Forelimb muscle (tissue), 1 donor: ENCODE data around the gene COG3. TPM values are rescaled to one million over a fixed set of nuclear protein-coding genes. Genes with fewer than 3 reads are reported as not detected.
"Not testable (repeated sequence)": the region's sequence is repeated elsewhere in the genome, so short reads cannot be mapped to it uniquely, and the experiment has no call there.

Source experiments
- DNase-seq: peaks from one replicate; pipeline ENCODE4 v3.0.0-alpha.2; 2013; ENCODE audit warnings: low read depth
- polyA plus RNA-seq: library from polyadenylated mRNA; unstranded; fragments of 120-200 nt; gene quantifications from one replicate; pipeline ENCODE4 v1.2.1, GENCODE V29; 2013; ENCODE audit not compliant: insufficient read length

The COG3 gene, protein sequence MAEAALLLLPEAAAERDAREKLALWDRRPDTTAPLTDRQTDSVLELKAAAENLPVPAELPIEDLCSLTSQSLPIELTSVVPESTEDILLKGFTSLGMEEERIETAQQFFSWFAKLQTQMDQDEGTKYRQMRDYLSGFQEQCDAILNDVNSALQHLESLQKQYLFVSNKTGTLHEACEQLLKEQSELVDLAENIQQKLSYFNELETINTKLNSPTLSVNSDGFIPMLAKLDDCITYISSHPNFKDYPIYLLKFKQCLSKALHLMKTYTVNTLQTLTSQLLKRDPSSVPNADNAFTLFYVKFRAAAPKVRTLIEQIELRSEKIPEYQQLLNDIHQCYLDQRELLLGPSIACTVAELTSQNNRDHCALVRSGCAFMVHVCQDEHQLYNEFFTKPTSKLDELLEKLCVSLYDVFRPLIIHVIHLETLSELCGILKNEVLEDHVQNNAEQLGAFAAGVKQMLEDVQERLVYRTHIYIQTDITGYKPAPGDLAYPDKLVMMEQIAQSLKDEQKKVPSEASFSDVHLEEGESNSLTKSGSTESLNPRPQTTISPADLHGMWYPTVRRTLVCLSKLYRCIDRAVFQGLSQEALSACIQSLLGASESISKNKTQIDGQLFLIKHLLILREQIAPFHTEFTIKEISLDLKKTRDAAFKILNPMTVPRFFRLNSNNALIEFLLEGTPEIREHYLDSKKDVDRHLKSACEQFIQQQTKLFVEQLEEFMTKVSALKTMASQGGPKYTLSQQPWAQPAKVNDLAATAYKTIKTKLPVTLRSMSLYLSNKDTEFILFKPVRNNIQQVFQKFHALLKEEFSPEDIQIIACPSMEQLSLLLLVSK
- 19.8 TPM for polyA plus RNA-seq

DNA sequence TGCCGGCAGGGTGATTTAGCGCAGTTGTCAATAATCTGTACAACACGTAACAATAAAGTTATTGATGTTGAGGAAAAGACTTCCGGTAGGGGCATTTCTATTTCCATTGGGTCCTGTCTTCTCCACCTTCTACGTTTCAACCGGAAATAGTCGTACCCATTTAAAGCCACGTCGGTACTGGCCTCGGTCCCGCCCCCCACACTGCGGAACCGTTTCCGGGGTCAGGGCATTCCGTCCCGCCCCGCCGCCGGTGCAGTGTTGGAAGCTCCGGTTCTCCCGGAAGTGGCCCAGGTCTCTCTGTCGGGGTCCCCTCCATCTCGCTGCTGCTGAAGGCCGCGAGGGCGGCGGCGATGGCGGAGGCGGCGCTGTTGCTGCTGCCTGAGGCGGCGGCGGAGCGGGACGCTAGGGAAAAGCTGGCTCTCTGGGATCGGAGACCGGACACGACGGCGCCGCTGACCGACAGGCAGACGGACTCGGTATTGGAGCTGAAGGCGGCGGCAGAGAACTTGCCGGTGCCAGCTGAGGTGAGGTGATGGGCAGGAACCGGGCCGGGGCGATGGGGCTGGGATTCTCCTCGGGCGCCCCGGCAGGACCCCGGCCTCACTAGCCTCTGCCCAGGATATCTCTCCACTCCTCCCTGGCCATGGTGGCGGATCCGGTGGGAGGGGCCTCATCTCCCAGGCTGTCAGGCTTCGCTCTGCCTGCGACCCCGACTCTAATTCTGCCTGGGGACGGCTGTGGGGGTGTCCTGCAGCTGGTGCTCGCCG lies at the start of gene COG3:
TSS of gene COG3 (plus strand) at position 253 of the 767 bp plus-strand sequence. CDS start at position 351, 98 bp downstream.
- DNase-seq: peak; percentile 94

DNA sequence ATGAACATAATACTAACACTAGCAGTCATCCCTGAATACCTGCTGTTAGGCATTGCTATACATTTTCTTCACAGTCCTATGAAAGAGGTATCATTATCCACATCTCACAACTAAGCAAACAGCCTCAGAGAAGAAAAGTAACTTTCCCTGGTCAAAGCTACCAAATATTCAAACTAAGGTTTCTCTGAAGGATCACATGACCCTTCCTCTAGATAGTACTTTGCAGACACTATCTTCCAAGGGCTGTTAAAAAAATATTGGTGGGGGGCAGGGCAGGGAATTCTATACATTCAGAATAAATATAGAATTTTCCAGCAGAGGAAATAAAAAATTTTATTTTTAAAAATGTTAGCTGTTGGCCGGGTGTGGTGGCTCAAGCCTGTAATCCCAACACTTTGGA lies 49.6 kb upstream of the COG3 start:
- no peak for DNase-seq

DNA sequence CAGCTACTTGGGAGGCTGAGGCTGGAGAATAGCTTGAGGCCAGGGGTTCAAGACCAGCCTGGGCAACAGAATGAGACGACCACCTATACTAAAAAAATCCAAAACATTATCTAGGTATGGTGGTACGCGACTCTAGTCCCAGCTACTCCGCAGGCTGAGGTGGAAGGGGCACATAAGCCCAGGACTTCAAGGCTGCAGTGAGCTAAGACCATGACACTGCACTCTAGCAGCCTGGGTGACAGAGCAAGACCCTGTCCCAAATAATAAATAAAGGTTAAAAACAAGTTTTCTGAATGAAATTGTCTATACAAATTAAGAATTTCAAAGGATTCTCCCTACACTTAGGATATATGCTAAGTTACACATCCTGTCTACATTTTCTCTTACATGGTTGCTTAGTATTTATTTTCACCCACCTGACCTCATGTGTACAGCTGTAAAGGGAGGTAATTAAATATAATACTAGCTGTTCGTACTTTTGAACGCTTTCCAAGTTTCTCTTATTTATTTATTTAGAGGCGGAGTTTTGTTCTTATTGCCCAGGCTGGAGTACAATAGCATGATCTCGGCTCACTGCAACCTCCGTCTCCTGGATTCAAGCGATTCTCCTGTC lies 48.1 kb upstream of the COG3 start:
- DNase-seq: no peak

DNA sequence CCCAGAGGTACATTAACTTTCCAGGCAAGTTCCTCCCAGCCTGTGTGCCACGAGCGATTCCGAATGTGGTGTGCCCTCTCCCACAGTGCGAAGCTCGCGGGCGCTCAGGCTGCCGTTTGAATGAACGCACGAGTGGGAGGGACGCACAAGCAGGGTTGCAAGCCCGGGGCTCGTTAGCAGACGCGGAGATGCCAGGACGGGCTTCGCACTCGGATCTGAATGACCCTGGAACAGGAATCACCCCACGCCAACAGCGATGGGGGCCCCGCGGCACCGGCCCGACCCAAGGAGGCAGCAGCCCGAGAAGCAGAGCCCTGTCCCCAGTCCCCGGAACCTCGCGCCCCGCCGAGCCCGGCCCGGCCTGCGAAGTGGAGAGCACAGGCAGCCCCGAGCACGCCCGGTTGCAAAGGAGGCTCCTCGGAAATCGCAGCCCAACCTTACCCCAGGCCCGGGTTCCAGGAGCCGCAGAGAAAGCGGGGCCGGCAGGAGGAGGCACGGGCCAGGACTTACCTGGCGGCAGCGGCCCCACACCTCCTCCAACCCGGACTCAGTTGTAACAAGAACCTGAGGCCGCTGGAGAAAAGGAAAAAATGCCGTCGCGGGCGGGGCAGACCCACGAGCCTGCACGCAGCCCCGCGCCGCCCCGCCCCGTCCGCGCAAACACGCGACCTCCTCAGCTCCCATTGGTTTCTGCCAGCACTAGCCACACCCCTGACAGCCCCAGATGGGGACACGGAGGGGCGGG lies 46.8 kb upstream of the COG3 start, which contains the start of gene SLC25A30:
TSS of gene SLC25A30 (minus strand) at position 584 of the 745 bp plus-strand sequence. CDS start 6,948 bp downstream, outside the sequence.
- DNase-seq: no peak

DNA sequence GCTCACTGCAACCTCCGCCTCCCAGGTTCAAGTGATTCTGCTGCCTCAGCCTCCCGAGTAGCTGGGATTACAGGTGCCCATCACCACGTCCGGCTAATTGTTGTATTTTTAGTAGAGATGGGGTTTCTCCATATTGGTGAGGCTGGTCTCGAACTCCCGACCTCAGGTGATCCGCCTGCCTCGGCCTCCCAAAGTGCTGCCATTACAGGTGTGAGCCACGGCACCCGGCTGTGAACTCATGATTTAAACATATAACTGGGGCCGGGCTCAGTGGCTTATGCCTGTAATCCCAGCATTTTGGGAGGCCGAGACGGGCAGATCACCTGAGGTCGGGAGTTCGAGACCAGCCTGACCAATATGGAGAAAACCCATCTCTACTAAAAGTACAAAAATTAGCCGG lies 45.4 kb upstream of the COG3 start:
- not testable (repeated sequence) for DNase-seq

DNA sequence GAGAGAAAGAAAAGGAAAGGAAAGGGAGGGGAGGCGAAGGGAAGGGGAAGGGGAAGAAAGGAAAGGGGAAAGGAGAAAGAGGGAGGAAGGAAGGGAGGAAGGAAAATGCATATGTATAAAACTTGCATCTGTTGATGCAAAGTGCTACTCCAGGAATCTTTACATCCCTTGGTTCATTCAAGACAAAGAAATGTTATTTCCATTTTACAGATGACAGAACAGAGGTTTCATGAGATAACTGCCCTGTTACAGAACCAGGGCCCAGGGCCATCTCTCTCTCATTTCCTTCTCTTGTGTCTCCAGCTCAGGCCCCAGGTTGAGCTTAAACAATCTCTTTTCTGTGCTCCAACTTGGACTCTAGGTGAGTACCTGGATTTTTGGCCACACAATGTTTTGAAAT lies 44.8 kb upstream of the COG3 start:
- DNase-seq: no peak

DNA sequence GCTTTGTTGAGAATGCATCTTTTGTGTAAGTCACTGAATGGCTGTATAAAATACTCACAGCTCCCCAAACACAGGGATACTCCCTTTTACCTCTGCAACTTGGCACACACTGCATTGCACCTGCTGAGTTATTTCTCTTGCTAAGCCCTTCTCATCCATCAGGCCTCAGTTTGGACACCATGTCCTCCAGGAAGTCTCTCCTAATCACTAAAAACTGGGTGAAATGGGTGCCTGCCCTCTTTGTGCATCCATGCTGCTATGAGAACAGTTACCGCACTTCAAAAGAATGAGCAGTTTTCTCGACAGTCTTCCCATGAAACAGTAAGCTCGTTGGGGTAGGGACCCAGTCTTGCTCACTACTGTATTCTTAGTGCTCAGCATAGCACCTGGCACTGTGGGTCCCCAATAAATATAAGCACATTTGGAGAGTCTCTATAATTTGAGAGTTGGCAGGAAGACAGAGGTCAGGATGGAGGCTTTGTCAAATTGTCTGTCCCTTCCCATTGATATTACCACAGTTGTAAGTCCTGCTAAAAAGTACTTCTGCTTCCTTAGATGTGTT lies 41.9 kb upstream of the COG3 start:
- no peak for DNase-seq

DNA sequence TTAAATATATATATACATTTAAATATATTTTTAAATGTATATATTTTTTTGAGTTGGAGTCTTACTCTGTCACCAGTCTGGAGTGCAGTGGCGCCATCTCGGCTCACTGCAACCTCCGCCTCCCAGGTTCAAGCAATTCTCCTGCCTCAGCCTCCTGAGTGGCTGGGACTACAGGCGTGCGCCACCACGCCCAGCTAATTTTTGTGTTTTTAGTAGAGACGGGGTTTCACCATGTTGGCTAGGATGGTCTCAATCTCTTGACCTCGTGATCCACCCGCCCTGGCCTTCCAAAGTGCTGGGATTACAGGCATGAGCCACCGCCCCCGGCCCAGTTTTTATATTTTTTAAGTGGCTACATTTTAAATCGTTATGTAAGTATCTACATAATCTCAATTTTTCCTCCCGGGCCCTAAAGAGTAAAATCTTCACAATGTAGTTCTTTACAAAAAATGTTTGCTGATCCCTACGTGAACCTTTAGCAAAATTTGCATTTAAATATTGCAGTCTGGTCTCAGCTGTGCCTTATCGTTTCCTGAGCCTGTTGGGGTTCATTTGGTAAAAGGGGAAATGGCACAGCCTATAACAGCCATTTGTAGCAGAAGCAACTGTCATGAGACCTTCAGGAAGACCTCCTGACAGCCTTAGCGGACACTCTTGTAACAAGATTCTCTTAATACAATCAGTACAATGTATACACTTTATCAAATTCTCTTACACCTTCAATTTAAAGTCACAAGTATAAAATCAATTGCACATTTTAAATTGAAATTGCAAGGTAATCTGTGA lies 38.5 kb upstream of the COG3 start:
- DNase-seq: not testable (repeated sequence)

DNA sequence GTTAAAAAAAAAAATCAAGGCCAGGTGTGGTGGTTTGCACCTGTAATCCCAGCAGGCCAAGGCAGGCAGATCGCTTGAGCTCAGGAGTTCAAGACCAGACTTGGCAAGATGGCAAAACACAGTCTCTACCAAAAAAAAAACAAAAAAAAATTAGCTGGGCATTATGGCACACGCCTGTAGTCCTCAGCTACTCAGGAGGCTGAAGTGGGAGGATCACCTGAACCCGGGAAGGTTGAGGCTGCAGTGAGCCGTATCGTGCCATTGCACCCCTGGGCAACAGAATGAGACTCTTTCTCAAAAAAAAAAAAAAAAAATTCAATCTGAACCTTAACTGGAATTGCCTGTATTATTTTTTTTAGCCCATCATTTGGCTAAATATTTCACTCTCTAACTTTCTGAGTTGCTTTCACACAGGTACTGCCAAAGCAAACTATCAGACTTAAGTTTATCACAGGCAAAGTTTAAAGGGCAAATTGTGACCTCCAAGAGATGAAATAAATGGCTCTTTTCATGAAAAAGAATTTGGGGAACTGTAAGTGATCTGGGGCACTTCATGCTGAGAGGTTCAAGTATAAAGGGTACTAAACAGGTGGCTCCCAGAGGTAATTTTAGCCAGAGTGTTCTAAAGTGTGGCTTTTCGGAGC lies 31.9 kb upstream of the COG3 start:
- DNase-seq: no peak

DNA sequence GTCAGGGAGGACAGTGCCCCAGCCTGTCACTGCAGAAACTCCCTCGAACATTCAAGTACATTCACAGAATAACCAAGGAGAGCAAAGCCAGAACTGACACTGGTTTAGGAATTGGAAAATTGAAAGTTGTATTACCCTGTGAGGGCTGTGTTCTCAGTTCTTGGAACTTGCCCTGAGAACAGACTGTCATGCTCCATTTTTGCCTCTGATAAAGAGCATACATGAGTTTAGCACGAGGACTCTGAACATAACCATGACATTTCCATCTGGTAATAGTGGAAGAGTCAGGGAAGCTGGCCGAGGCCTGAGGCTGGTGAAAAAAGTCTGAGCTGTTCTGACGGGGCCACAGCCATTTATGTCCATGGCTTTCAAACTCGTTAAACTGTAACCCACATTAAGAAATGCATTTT lies 31.4 kb upstream of the COG3 start:
- DNase-seq: no peak

DNA sequence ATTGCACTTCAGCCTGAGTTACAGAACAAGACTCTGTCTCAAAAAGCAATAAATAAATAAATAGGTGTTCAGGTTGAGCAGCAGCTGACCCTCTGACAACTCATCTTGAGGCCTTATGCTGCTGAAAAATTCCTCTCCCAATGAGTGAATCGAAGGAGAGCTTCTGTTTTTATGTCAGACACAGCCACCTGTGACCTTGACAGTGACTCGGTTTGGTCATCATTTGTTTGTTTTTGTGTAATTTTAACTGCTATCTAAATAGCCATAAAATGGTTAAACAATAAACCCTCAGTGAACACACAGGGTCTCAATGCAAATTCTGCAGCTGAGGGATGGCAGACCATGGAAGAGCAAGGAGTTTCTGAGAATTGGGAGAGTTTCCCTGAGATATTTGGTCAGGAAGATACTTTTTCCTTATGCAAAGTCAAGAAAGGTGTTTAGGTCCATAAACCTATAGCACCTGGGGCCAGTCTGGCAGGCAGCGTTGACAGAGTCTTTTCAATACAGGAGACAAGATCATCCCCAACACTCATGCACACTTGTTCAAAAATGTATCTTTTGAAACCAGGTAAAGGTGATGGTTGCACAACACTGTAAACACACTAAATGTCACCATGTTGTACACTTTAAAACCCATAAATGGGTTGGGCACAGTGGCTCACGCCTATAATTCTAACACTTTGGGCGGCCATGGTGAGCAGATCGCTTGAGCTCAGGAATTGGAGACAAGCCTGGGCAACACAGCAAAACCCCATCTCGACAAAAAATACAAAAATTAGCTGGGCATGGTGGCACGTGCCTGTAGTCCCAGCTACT lies 30.0 kb upstream of the COG3 start:
- no peak for DNase-seq

DNA sequence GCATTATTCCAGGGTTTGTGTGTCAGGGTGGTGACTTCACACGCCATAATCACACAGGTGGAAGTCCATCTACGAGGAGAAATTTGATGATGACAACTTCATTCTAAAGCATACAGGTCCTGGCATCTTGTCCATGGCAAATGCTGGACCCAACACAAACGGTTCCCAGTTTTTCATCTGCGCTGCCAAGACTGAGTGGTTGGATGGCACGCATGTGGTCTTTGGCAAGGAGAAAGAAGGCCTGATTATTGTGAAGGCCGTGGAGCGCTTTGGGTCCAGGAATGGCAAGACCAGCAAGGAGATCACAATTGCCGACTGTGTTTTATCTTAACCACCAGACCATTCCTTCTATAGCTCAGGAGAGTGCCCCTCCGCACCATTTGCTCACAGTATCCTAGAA lies 28.4 kb upstream of the COG3 start:
- no peak for DNase-seq

DNA sequence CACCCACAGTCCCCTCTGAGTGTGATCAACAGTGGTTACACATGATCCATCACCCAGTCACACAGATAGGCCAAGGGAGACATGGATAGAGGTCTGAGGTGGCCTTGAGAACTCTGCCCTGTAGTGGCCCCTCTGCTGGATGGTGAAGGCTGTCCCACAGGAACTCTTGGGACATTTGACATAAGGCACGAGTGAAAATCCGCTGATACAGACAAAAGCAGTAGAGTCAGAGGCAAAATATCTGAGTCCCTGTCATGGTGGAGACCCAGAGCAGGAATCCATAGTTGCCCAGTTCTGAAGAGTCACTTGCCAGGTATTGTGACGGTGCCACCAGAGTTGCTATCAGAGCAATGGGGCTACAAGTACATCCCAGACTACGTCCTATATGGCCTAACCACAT lies 27.8 kb upstream of the COG3 start:
- DNase-seq: no peak

DNA sequence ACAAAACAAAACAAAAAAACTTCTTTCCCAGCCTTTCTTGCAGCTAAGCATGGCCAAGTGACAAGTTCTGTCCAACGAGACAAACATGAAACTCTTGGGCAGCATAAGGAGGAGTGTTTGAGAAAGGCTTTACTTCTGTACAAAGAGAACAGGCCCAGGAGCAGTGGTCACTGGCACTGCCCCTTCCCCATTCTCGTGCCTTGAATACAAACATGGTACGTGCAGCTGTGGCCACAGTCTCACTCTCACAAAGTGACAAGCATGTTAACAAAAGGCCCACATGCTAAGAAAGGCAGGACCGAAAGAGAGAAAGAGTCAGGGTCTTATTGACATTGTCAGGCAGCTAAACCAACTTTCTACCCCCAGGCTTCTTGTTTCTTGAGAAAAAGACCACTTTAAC lies 26.8 kb upstream of the COG3 start:
- DNase-seq: no peak

DNA sequence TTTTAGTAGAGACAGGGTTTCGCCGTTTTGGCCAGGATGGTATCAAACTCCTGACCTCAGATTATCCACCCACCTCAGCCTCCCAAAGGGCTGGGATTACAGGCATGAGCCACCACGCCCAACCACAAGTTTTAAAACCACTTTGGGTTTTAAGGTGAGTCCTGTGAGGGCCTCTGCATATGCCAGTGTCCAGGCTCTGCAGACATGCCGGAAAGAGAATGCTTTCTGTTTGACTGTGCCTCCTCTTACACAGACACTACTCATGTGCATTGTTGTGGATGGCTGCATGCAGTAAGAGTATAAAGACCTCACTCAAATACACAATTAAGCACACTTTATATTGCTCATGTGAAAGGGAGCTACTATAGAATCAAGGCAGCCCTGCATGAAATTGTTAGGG lies 25.7 kb upstream of the COG3 start:
- no peak for DNase-seq

DNA sequence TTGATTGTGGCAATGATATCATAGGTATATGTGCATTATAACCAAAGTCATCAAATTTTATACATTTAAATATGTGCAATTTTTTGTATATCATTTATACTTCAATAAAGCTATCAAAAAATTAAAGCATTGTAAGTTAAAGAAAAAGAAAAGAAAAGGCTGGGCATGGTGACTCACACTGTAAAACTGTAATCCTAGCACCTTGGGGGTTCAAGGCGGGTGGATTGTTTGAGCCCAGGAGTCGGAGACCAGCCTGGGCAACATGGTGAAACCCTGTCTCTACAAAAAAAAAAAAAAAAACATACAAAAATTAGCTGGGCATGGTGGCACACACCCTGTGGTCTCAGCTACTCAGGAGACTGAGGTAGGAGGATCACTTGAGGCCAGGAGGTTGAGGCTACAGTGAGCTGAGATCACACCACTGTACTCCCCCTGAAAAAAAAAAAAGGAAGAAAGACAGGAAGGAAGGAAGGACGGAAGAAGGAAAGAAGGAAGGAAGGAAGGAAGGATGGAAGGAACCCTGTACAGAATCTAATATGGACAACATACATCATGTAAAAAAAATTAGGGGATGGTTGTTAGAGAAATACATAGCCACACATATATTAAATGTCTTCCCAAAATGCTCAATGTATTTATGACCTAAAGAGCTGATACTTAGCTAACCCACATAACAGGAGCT lies 24.8 kb upstream of the COG3 start:
- no peak for DNase-seq

DNA sequence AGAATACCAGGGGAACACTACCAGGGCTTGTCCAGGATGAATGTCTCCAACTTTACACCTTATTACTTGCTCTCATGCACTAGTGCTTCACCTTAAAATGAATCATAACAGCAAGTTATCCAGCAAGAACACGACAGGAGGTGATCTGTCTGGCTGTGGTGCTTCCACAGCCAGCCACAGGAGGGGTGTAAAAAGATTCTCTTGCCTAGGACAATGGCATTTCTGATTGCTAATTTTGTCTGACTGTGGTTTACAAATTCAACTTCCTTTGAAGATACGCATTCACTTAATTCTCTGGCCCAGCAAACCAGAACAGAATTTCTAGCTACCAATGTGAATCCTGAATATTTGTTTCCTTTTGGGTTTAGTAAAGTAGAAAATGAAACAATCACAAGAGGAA lies 23.1 kb upstream of the COG3 start:
- DNase-seq: no peak

DNA sequence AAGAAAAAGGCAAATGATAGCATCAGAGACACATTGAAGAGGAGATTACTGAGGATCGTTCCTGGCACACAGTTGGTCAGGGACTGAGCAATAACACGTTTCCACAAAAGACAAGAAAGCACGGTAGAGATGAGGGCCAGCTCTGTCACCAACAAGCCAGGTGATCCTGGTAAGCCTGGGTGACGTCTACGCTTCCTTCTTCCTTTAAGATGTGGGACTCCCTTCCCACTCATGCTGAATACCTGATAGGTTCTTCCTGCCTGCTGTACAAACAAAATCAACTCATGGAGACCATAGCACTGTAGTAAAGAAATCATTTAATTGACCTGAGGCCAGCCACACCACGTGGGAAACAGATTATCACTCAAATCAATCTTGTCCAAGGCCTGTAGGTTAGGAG lies 19.7 kb upstream of the COG3 start:
- DNase-seq: no peak
